Measurements from ENCODE around the gene SEPTIN2.
"Not testable (repeated sequence)": the region's sequence is repeated elsewhere in the genome, so short reads cannot be mapped to it uniquely, and the experiment has no call there.

The SEPTIN2 gene

DNA sequence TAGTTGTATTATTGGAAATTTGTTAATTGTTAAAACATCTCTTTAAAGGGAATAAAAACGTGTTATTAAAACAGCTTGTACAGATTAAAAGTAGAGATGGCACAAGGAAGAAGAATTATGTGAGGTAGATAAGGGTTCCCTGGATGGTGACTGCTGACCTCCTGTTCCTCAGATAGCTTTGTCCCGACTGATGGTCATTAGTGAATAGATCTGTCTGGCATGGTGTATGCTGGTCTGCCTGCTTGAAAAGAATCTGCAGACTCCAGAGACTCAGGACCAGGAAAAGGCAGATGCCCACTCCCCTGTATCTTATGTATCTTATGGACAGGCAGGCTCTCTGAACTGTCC lies 34.8 kb downstream of the SEPTIN2 start:
- no peak for DNase-seq (ENCODE audit: low read depth in 2 of 3, low spot score in 1 of 3)

DNA sequence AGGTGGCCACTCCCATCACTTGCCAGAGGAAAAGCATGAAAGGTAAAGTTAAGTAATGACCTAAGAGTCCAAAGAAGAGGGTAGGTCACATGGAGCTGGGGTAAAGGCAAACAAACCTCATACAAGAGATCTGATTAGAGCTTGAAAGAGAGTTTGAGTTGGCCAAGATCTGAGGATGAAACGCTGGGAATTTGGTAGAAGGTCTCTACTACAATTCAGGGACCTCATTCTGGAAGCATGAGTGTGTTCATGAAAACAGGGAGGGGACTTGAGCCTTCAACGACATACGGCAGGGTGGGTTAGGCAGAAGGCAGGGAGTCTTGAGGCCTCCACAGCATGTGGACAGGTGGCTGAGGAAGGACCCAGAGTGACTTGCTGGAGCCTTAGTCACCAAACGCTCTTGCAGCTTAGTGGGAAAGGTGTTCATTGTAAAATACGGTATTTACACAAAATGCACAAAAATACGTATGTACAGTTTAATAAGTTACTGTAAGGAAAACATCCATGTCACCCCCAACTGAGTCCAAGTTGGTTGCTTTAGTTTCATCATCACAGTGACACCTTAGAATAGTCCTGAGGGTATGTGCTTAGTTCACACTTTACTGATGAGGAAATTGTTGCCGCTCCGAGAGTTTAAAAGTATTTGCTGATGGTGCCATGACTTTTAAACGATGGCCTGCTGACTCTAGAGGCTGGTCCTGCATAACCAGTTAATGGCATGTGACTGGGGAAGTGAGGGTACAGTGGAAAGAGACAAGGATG lies 35.3 kb downstream of the SEPTIN2 start:
- DNase-seq (ENCODE audit: low read depth in 2 of 3, low spot score in 1 of 3), result no peak

DNA sequence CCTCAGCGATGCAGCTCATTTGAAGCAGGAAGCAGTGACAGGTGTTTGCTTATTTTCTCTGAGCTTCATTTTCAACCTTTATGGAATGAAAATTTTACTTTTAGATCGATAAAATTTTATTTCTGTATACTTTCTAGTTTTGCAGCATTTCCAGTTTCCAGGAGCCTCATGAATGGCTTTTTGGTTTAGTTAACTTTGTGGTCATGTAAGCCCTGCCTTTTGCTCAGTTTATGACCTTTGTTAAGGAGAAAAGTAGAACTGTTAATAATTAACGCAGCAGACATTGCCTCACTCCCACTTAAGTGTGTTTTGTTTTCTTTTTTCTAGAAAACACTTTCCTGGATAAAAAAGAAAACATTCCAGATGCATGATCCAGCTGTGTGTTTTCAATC lies 35.9 kb downstream of the SEPTIN2 start:
- no peak for DNase-seq (ENCODE audit: low read depth in 2 of 3, low spot score in 1 of 3)

DNA sequence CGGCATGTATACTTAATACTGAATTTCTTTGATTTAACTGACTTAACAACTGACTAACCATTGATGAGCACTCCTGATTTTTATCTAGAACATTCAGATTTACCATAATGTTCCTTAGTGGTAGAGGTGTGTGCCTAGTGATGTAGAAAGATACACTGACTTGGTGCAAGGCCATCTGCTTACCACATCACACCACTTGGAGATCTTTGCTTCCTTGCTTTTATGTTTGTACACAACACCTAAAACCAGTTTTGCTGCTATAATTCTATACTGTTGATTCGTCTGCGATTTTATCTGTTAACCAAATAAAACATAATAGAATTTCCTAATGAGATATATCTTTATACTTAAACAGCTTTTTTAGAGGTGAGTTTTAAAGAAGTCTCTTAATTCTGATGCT lies 36.5 kb downstream of the SEPTIN2 start:
- no peak for DNase-seq (ENCODE audit: low read depth in 2 of 3, low spot score in 1 of 3)

DNA sequence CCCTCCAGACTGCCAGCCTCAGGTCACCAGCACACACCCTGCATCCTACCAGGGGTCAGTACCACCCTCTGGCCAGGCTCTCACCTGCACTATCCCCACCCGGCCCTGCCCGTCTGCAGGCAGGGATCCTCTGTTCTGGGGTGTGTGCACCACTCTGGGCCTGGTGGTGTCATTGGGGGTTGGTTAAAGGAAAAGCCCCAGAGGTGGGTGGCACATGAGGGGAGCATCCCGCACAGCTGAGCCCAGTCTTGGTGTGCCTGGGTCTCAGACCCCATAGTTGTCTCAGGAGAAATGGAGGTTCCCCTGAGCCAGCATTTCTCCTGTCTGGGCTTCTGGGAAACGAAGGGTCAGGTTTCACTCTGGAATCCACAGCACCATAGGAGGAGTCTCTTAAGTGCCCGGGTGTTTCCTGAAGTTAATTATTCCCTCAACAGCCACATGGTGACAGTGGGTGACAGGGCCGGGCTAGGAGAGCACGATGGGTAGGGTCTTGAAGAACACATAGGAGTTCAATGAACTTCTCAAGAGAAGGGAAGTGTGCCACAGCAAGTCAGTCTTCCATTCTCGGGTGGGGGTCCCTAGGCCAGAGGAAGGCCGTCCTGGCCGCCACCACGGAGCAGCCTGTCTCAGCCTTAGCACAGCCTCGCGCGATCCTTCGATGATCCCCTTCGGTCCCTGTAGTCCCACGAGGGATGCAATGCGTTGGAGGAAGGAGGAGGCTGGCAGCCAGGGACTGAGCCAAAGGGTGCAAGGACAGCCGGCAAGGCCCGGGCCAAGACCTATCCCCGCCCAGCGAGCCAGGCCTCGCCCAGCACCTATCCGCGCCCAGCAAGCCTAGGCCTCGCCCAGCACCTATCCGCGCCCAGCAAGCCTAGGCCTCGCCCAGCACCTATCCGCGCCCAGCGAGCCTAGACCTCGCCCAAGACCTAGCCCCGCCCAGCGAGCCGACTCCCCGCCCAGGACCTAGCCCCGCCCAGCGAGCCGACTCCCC lies 39.2 kb downstream of the SEPTIN2 start:
- DNase-seq (ENCODE audit: low read depth in 2 of 3, low spot score in 1 of 3), result peak; percentile 47 to 82 (median 56)

DNA sequence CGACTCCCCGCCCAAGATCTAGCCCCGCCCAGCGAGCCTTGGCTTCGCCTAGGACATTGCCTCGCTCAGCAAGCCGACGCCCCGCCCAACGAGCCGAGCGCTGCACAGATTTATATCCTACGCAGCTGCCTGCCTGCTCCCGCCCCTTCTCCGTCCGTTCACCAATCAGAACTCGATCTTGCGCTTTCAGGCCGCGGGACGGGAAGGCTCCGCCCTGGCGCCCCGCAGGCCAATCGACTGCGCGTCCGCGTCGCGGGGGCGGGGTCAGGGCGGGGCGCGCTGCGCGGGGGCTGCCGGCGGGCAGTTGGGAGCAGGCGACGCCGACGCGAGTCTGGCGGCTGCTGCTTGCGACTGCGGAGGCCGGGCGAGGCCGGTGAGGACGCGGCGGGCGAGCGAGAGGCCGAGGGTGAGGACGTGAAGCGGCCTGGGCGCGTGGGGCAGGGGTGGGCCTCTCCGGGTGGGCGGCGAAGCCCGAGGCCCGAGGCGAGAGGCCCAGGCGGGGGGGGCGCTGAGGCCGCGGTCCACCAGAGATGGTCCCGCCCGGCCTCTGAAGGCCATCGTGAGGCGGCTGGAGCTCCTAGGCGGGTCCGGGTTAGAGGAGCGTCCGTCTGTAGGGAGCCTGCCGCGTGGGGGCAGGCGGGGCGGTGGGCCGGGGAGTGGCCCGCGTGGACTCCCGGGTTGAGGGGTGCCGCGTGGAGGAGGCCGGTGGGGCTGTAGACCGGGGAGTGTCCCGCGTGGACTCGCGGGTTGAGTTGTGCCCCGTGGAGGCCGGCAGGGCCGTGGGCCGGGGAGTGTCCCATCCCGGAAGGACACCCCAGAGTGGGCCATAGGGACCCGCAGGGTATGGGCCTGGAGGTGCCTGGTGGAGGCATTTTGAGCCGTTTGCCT lies 40.5 kb downstream of the SEPTIN2 start, which contains the start of gene FARP2:
TSS of gene FARP2 (plus strand) at position 303 of the 888 bp plus-strand sequence. CDS start 16,823 bp downstream, outside the sequence.
- peak; percentile 94 to 97 (median 94) for DNase-seq (ENCODE audit: low read depth in 2 of 3, low spot score in 1 of 3)

DNA sequence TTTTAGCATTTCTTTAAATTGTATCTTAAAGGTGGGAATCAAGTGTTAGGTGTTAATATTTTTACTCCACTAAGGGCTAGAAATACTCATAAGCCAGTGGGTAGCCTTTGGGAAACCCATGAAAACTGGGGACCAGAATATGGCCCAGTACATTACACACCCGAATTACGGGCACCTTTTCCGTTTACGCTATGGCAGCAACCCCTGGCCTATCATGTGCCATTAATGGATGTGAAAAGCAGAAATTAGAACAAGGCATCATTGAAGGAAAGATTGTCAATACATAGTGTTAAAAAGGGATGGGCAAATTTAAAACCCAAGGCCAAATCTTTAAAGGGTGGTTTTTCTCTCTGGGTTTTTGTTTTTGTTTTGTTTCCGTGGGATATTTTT lies 41.1 kb downstream of the SEPTIN2 start:
- DNase-seq (ENCODE audit: low read depth in 2 of 3, low spot score in 1 of 3), result no peak

DNA sequence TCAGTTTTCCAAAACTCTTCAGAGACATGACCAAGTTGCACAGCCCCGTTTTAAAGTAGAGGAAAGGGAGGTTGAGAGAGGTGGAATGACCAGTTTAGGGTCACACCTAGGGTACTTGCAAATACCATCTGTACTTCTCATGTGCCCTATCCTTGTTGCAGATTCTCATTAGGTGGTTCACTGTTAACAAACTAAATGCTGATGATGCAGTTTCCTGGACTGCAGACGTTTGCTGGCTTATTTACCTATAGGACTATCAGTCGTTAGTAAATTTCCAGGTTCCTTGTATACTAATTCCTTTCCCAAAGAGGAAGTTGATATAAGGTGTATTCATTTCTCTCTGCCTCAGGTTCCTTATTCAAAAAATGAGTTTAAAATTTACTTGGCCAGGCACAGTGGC lies 41.8 kb downstream of the SEPTIN2 start:
- no peak for DNase-seq (ENCODE audit: low read depth in 2 of 3, low spot score in 1 of 3)

DNA sequence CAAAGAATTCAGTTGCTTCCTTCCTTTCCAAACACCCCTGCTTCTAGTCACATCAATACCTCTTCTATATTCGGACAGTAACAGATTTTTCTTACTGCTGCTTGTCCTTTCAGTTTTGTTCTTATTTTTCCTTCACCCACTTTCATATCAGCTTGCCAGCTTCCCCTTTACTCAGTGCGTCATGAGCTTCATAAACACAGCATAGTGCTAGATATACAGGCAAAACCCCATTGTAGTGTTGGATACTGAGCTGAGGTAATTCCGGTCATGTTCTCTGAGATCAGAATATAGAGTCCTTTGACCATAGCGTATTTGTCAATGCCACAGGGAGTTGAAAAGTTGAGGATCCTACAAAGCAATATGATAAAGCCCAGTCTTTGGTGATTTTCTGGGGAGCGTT lies 42.7 kb downstream of the SEPTIN2 start:
- no peak for DNase-seq (ENCODE audit: low read depth in 2 of 3, low spot score in 1 of 3)

DNA sequence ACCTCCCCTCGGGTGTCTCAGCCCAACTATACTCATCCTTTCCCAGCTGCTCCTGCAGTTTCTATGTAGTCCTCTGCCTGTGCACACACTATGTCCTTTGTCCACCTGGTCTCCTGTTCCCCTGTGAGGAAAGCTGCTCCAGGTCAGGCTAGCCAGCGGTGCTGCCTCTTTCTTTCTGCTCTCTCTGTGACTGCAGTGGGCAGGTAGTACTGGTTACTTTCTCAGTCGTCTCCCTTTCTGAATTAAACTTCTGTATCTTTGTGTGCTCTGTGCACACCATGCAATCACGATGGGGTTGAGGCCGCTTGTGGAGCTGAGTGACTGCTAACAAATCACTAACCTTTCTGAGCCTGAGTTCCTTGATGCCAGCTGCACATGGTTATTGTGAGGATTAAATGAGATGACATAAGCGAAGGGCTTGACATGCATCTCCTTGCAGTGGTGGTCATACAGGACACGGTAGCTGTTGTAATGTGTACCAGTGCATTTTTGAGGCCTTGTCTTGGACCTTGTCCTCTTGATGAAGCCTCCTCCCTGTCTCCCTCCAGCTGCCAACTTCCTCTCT lies 43.8 kb downstream of the SEPTIN2 start:
- DNase-seq (ENCODE audit: low read depth in 2 of 3, low spot score in 1 of 3), result no peak

DNA sequence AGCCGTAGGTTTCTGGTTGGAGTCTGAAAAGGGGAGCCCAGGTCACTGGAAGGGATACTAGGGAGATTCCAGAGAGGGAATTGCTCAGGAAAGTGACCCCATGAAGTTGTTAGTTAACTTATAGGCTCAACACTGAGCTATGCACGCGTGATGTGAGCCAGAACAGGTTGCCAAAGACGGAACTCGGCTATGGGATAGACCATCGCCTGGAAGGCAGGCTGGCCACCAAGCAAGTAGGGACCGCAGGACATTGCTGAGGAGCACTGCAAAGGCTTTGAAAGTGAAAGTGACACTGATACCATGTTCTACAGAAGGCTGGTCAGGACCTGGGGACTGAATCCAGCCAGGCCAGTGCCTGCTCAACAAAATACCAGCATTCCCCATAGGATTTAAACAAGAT lies 47.7 kb downstream of the SEPTIN2 start:
- no peak for DNase-seq (ENCODE audit: low read depth in 2 of 3, low spot score in 1 of 3)

DNA sequence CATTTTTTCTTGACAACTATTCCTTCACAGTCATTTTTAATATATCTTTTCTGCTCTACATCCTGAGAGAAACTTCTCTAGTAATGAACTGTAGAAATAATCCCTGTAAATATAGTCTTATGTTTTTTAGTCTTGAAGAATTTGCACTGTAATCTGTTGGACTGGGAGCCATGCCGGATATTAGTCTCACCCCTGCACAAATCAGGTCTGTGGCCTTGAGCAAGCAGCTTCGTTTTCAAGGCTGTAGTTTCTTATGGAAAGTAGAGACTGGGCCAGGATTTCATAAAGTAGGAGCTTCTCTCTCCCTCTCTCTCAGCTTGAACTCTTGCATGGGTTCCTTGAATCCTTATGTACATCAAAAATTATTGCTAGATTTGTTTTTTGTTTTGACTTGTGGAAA lies 49.1 kb downstream of the SEPTIN2 start:
- DNase-seq (ENCODE audit: low read depth in 2 of 3, low spot score in 1 of 3), result no peak

DNA sequence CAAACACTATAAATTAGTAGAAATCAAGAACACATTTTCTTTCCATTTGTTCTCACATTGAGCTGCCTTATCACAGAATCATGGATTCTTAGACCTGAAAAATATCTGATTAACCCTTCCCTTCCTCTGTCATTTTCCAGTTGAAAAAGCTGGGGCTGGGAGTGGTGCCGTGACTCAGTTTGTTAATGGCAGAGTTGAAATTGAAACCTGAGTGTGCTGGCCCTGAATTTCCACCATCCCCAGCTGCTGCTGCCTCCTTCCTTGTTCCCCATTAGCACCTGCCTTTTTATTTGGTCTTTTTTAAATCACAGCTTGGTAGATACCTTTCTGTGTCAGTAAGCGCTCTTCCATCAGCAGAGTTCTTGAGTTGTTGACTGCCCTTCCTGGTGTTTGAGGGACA lies 51.0 kb downstream of the SEPTIN2 start:
- DNase-seq (ENCODE audit: low read depth in 2 of 3, low spot score in 1 of 3), result no peak

DNA sequence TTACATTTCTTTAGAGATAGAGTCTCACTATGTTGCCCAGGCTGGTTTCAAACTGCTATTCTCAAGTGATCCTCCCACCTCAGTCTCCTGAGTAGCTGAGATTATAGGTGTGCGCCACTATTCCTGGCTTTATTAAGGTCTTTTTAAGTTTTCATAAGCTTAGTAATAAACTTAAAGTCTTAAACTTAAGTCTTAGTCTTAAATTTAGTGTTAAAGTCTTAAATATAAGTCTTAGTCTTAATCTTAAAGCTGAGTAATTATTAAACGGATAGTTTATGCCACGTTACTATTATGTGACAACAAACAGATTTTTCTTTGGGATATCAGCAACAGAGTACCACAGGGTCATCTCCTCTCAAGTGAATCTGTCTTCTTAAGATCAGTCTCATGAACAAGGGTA lies 52.9 kb downstream of the SEPTIN2 start:
- no peak for DNase-seq (ENCODE audit: low read depth in 2 of 3, low spot score in 1 of 3)

DNA sequence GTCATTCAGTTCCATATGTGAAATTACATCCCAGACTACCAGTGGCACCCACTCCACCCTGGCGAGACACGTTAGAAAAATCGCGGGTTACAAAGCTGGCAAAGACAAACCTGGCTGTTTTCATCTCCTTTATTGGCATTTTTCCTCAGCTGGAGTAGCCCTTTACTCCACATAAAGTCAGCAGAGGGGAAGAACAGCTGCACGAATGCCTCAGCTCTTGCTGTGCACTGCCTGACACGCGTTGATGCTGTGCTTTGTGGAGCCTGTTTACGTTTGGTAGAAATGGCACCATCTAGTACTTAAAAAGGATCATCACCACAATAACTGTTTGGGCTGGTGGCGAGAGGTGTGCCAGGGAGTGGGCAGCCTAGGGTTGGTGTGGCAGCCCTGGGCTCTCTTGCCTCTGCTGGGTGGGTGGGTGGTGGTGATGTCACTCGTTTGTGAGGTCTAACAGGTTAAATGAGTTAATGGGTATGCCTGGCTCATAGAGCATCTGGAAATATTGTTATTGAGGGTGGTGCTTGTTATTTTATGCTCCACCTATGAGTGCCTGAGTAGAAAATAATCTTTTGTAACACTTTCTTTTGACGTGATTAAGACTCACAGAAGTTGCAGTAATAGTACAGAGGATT lies 56.8 kb downstream of the SEPTIN2 start:
- DNase-seq (ENCODE audit: low read depth in 2 of 3, low spot score in 1 of 3), result no peak

DNA sequence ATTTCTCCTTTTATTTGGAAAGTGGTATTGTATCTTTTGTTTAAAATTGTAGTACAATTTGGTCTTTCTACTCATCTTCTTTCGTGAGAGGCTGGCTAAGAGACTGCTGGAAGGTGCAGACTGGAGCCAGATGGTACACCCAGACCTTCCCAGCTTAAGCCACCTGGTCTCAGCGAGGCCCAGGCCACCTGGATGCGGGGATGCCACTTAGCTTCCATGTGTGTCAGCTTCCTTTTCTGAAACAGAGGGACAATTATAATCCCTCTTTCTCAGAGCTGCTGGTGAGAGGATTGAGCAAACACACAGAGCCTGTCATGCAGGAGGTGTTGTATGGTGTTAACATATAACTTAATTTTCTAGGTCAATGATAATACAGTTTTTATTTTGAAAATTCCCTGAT lies 57.7 kb downstream of the SEPTIN2 start:
- DNase-seq (ENCODE audit: low read depth in 2 of 3, low spot score in 1 of 3), result no peak

DNA sequence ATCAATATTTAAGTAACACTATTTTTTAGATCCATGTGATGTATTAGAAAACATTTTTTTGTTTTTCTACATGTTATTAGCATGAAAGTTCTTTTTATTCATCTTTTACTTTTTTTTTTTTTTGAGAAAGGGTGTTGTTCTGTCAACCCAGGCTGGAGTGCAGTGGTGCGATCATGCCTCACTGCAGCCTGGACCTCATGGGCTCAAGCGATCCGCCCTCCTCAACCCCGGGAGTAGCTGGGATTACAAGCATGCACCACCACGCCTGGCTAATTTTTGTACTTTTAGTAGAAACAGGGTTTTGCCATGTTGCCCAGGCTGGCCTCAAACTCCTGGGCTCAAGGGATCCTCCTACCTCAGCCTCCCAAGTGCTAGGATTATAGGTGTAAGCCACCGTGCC lies 58.2 kb downstream of the SEPTIN2 start:
- DNase-seq (ENCODE audit: low read depth in 2 of 3, low spot score in 1 of 3), result not testable (repeated sequence)

DNA sequence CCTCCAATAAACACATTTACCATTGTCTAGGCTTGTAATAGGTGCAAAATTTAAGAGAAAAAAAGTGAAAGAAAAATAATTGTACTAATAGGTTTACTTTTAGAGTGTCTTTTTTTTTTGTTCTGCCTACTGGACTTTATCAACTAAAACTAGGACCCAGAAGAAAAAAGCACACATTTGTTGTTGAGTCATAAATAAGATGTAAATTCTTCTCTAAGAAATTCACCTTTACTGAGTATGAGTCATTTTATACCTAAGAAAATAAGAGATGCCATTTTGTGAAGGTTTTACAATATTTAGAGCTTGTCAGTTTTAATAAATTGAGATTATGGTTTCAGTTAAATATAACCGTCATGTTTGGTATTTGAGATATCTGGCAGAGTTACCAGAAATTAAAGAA lies 59.6 kb downstream of the SEPTIN2 start:
- DNase-seq (ENCODE audit: low read depth in 2 of 3, low spot score in 1 of 3), result no peak

DNA sequence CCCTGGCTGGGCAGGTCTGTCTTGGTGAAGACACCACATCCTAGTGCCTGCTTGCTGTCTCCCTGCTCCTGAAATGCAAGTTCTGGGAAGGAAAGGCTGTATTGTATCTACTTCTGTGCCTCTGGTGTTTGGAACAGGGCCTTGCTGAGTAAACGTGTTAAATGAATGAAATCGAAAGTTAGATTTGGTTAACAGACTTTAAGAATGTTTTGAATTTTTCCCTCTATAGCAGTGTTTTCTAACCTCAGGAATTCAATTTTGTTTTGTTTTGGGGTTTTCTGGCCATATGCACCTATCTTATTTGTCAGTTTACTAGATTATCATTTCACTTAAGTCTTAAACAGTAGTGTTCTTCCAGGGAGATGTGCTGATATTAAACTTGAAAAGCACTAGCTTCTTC lies 61.1 kb downstream of the SEPTIN2 start:
- DNase-seq (ENCODE audit: low read depth in 2 of 3, low spot score in 1 of 3), result no peak

DNA sequence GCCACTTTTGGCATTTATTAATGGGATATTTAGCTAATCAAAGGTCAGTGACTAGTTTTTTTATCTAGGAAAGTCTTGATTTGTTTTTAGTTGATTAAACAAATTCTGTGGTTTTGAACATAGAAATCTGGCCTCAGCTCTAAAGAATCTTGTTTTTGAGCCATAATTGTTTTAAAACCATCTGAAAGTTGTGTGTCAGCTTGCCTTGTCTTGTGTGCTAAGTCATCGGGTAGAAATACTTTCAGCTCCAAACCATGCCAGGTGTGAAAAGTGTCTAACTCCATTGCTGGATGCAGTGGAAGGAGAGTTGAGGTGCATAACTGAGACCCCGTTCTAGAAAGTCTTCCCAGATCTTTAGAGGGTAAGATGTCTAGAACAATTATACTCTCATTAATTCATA lies 63.1 kb downstream of the SEPTIN2 start:
- no peak for DNase-seq (ENCODE audit: low read depth in 2 of 3, low spot score in 1 of 3)
